Measurements from ENCODE around the gene CYP2C9. TPM values are rescaled to one million over a fixed set of nuclear protein-coding genes. Genes with fewer than 3 reads are reported as not detected.
"Not testable (repeated sequence)": the region's sequence is repeated elsewhere in the genome, so short reads cannot be mapped to it uniquely, and the experiment has no call there.

The CYP2C9 gene
- not detected in 2 replicates for total RNA-seq (2014; rRNA removed; shearing (Covaris generic))
- polyA plus RNA-seq (2015; cell fraction: cytosol; rRNA removed): not detected in 2 replicates
- polyA plus RNA-seq (2015; cell fraction: nucleus; rRNA removed): not detected in 2 replicates

- in situ Hi-C loops (cut with HindIII; ENCODE audit: low pct_unique_long_range_greater_than_20kb, low sequenced_read_pairs): no loop called here
- DNase-seq (ENCODE audit: low read depth, low spot score): no peak
Observed at GRCh38 chr10:94938383-94938782, at the start of gene CYP2C9. Gene CYP2C9, plus strand, starts transcription at chr10:94938658. Its CDS starts 25 bp downstream, at chr10:94938683.

GRCh38 chr10:94889123-94889522, 49.3 kb upstream of the CYP2C9 start:
- in situ Hi-C loops (cut with HindIII; ENCODE audit: low pct_unique_long_range_greater_than_20kb, low sequenced_read_pairs): no loop called here
- no peak for DNase-seq (ENCODE audit: low read depth, low spot score)

DNA sequence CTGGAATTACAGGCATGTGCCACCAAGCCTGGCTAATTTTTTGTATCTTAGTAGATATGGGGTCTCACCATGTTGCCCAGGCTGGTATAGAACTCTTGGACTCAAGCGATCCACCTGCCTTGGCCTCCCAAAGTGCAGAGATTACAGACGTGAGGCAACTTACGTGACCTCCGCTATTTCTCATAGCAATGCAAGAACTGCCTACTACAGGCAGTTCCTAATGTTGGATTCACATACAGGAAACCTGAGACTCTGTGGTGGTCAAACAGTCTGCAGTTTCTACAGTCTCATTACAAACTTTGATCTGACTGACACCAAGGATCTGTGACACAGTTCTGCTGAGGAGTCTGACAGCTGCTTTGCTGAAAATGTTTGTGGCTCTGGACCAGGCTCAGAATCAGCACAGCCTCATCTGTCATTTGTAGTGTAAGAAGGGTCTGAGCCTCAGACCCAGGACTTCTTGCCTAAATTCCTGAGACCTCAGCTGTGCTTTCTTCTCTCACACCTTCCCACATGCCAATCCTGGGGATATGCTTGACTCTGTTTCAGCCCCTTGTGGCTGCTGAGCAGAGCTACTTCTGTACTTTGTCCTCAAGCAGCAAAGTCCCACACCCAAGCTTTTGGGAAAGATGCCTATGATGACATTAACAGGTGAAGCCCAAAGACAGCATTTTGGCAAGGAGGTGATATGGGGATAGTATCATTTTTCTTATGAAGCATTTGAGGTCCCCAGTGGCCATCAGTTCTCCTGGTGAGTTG, 48.0 kb upstream of the CYP2C9 start:
- in situ Hi-C loops (cut with HindIII; ENCODE audit: low pct_unique_long_range_greater_than_20kb, low sequenced_read_pairs): no loop called here

GRCh38 chr10:94898414-94898813, 40.0 kb upstream of the CYP2C9 start:
- DNase-seq (ENCODE audit: low read depth, low spot score); in situ Hi-C loops (cut with HindIII; ENCODE audit: low pct_unique_long_range_greater_than_20kb, low sequenced_read_pairs): not testable (repeated sequence)

More for the DNA sequence above, 48.0 kb upstream of the CYP2C9 start:
- no peak for DNase-seq (ENCODE audit: low read depth, low spot score)

GRCh38 chr10:94902080-94902479, 36.4 kb upstream of the CYP2C9 start:
- no peak for DNase-seq (ENCODE audit: low read depth, low spot score)
- in situ Hi-C loops (cut with HindIII; ENCODE audit: low pct_unique_long_range_greater_than_20kb, low sequenced_read_pairs): no loop called here

DNA sequence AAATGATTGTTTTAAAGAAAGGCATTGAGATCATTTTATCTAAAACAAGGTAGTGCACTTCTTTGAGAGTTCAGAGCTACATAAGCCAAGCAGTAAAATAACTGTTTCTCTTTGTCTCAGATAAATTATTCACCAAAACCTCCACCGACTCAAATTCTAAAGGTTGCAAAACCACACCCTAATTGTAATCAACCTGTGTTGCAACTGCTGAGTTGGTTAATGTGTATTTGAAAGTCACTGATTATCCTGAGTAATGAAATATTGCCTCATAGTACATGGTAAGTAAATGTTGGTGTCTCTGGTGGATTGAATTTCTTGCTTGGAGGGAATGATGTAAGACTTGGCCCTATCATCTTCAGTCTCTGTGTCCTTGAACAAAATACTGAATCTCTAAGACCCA, 35.9 kb upstream of the CYP2C9 start:
- DNase-seq (ENCODE audit: low read depth, low spot score): no peak
- in situ Hi-C loops (cut with HindIII; ENCODE audit: low pct_unique_long_range_greater_than_20kb, low sequenced_read_pairs): no loop called here

- in situ Hi-C loops (cut with HindIII; ENCODE audit: low pct_unique_long_range_greater_than_20kb, low sequenced_read_pairs); DNase-seq (ENCODE audit: low read depth, low spot score): not testable (repeated sequence)
Observed at GRCh38 chr10:94904506-94905148, 33.8 kb upstream of the CYP2C9 start.

GRCh38 chr10:94916423-94916822, 22.0 kb upstream of the CYP2C9 start:
- in situ Hi-C loops (cut with HindIII; ENCODE audit: low pct_unique_long_range_greater_than_20kb, low sequenced_read_pairs): no loop called here
- no peak for DNase-seq (ENCODE audit: low read depth, low spot score)

DNA sequence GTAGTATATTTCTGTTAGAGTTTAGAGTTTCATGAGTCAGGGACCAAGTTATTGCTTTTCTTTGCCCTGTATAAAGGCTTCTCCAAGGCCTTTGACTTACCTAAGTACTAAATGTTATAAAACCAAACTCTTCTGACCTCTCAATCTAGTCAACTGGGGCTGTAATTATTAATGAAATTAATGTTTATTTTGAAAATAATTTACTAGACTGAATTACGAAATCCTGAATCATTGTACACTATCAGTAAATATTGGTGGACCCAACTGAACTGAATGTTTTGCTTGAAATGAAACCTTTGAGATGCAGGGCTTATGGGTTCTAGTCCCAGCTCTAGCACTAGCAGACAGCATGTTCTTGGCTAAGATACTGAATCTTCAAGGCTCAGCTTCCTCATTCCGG, 1.7 kb upstream of the CYP2C9 start:
- DNase-seq (ENCODE audit: low read depth, low spot score): no peak
- in situ Hi-C loops (cut with HindIII; ENCODE audit: low pct_unique_long_range_greater_than_20kb, low sequenced_read_pairs): no loop called here

DNA sequence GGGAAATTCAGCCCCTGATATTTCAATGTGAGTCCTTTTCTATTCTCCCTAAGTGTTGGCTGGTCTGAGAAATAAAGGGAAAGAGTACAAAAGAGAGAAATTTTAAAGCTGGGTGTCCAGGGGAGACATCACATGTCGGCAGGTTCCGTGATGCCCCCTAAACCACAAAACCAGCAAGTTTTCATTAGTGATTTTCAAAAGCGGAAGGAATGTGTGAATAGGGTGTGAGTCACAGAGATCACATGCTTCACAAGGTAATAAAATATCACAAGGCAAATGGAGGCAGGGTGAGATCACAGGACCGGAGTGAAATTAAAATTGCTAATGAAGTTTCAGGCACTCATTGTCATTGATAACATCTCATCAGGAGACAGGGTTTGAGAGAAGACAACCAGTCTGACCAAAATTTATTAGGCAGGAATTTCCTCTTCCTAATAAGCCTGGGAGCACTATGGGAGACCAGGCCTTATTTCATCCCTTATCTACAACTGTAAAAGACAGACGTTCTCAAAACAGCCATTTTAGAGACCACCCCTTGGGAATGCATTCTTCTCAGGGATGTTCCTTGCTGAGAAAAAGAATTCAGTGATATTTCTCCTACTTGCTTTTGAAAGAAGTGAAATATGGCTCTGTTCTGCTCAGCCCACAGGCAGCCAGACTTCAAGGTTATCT, 5.1 kb downstream of the CYP2C9 start:
- DNase-seq (ENCODE audit: low read depth, low spot score); in situ Hi-C loops (cut with HindIII; ENCODE audit: low pct_unique_long_range_greater_than_20kb, low sequenced_read_pairs): not testable (repeated sequence)

- in situ Hi-C loops (cut with HindIII; ENCODE audit: low pct_unique_long_range_greater_than_20kb, low sequenced_read_pairs); DNase-seq (ENCODE audit: low read depth, low spot score): not testable (repeated sequence)
Observed at GRCh38 chr10:94946181-94946580, 7.7 kb downstream of the CYP2C9 start.

DNA sequence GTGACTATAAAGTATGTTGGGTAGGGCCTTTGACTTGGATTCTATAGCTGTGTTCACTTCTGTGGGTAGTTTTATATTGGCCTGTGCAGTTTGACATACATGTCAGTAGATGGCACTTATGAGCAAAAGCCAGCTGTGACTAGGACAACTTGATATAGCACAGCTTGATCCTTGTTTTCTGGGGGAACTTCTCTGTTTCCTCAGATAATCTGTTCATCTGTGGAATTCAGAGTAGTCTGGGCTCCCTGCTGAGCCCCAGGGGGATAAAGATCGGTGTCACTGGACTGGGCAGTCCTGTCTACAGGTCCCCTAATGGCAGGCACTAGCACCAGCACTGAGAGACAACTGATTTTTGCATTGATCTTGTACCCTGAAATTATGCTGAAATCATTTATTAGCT, 25.4 kb downstream of the CYP2C9 start:
- DNase-seq (ENCODE audit: low read depth, low spot score): peak; percentile 59
- in situ Hi-C loops (cut with HindIII; ENCODE audit: low pct_unique_long_range_greater_than_20kb, low sequenced_read_pairs): no loop called here

- in situ Hi-C loops (cut with HindIII; ENCODE audit: low pct_unique_long_range_greater_than_20kb, low sequenced_read_pairs): no loop called here
- no peak for DNase-seq (ENCODE audit: low read depth, low spot score)
Observed at GRCh38 chr10:94983555-94983954, 45.1 kb downstream of the CYP2C9 start.

DNA sequence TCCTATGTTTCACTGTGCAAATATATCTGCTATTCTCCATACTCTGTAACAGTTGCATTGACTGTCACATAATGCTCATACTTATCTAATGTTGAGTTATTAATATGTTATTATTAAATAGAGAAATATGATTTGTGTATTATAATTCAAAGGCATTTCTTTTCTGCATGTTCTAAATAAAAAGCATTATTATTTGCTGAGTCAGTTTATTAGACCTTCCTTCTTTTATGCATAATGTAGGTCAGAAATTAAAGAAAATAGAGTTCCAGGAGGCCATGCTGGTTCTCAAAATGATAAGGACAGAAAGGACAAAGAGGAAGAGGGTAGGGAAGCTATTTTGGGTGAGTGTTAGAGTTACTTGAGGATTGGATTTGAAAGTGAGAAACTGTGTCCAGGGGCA, 50.7 kb downstream of the CYP2C9 start:
- DNase-seq (ENCODE audit: low read depth, low spot score): no peak
- in situ Hi-C loops (cut with HindIII; ENCODE audit: low pct_unique_long_range_greater_than_20kb, low sequenced_read_pairs): no loop called here

GRCh38 chr10:94991243-94991888, 52.9 kb downstream of the CYP2C9 start:
- in situ Hi-C loops (cut with HindIII; ENCODE audit: low pct_unique_long_range_greater_than_20kb, low sequenced_read_pairs): no loop called here
- DNase-seq (ENCODE audit: low read depth, low spot score): no peak

DNA sequence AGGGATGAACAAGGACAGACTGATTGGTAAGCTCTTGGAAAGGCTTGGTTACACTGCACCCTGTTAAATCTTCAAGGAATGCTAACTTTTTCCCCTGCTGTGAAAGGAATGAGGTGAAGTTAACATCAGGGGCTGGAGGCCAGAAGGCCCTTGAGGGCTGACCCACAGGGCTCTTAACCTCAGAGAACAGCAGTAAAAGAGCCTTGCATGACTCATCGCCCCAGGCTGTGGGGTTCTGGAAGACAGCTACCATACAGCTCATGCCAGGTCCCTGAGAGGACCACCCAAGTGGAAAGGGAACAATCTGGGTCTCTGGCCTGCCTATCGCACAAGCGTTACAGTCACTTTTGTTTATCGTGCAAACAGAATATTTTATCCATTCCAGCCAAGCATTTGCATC, 54.4 kb downstream of the CYP2C9 start:
- no peak for DNase-seq (ENCODE audit: low read depth, low spot score)
- in situ Hi-C loops (cut with HindIII; ENCODE audit: low pct_unique_long_range_greater_than_20kb, low sequenced_read_pairs): no loop called here

- in situ Hi-C loops (cut with HindIII; ENCODE audit: low pct_unique_long_range_greater_than_20kb, low sequenced_read_pairs): no loop called here
- no peak for DNase-seq (ENCODE audit: low read depth, low spot score)
Observed at GRCh38 chr10:94997741-94998174, 59.3 kb downstream of the CYP2C9 start.

DNA sequence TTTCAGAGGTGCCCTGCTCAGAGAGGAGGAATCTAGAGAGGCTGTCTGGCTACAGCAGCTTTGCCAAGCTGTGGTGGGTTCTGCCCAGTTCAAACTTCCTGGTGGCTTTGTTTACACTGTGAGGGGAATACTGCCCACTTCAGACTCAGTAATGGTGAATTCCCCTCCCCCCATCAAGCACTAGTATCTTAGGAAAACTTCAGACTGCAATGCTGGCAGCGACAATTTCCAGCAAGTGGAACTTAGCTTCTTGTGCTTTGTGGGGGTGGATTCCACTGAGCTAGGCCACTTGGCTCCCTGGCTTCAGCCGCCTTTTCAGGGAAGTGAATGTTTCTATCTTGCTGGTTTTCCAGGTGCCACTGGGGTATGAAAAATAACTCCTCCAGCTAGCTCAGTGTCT, 88.0 kb downstream of the CYP2C9 start:
- DNase-seq (ENCODE audit: low read depth, low spot score): no peak
- in situ Hi-C loops (cut with HindIII; ENCODE audit: low pct_unique_long_range_greater_than_20kb, low sequenced_read_pairs): no loop called here
